ENCODE results near the gene MRPL40.

MRPL40 gene

DNA sequence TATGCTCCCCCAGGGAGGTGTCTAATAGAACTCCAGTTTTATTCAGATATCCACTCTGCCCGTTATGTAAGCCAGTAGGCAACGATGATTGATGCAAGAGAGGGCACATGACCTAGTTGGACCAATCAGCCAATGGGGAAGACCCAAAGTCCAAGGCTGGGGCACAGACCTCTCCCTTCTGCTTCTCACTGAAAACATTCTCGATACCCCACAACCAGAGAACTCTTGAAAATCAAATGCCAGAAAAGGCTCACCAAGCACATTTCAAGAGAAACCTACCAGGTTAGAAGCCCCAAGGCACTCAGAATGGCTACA lies 8.2 kb upstream of the MRPL40 start:
- H3K9ac ChIP-seq (ENCODE audit: low read length) = no peak overlapping the region
- peaks cover 10% of the 10 kb centered on the region; the same call in 1 of the 2 replicates for H3K36me3 ChIP-seq (replicated peaks; ENCODE audit: insufficient read depth, low read length)
- no peak overlapping the region for H2AFZ ChIP-seq (ENCODE audit: low read length)
- peak overlapping the region; percentile 13; the same call in 1 of the 2 replicates for H3K27ac ChIP-seq (ENCODE audit: low read length)
- H3K79me2 ChIP-seq (ENCODE audit: low read length) = peaks cover 94% of the 10 kb centered on the region
- no peak overlapping the region for H3K4me3 ChIP-seq (ENCODE audit: low read length)
- H3K9me2 ChIP-seq (replicated peaks; ENCODE audit: insufficient read depth, low read length) = no peaks in the 10 kb centered on the region
- peaks cover 38% of the 10 kb centered on the region for H3F3A ChIP-seq (ENCODE audit: insufficient read depth, low read length)
- TF ChIP-seq EZH2 (optimal IDR thresholded peaks at IDR 0.05; ENCODE audit: low read depth, low read length) = no peak
- TF ChIP-seq CTCF (IDR thresholded peaks at IDR 0.05; ENCODE audit: low read length) = no peak
- no peak for TF ChIP-seq EZH2phosphoT487 (IDR thresholded peaks at IDR 0.05; ENCODE audit: low read length)
- H3K4me1 ChIP-seq (ENCODE audit: low read length) = peaks cover 73% of the 10 kb centered on the region
- no peaks in the 10 kb centered on the region for H3K27me3 ChIP-seq (replicated peaks; ENCODE audit: insufficient read depth, low read length)
- H3K4me2 ChIP-seq (ENCODE audit: low read depth, low read length) = no peak overlapping the region
- H3K9me3 ChIP-seq (replicated peaks; ENCODE audit: insufficient read depth, low read length) = no peaks in the 10 kb centered on the region
- DNase-seq = no peak
- peaks cover 24% of the 10 kb centered on the region; the same call in 1 of the 2 replicates for H4K20me1 ChIP-seq (ENCODE audit: insufficient read depth, low read length)

DNA sequence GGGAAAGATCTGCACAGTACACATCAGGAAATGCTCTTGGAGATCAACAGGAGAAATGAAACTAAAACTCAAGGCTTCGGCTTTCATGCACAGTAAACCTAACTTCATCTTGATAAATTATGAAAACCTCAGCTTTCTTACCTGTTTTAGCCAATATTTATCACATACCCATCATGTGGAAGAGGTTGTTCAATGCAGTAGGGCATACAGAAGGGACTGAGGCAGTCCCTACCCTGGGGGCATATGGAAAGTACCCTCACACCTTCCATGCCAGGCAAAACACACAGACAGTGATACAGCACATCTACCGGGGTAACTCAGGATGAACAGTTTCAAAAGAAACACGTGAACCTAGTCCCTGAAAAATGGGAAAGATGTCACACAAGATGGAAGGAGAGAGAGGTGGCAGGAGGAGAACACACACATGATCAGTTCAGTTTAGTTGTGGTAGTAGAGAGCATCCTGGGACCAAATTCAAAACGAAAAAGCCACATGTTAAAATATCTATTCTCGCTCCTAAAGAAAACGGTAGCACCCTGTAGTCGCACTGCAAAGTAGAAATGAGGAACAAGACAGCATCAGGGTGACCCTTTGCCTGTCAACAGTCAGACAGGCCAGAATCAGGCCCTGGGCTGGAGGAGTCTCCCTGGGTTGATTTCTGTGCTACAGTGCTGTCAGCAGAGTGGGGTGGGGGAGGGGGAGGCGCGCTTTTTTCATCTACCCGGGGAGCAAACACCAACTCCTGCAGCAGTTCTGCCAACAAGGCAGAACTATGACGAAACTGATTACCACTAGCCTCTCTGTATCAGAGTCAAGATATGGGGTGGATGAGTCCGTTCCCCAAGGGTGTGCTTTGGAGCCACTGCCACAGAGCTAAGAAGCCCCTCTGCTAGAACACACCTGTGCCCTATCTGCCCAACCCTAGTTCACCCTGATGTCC lies 2.1 kb upstream of the MRPL40 start:
- Histone ChIP-seq H3K4me2 (ENCODE audit: low read depth, low read length) (peak overlapping the region; percentile 87), H3K9me2 (replicated peaks; ENCODE audit: insufficient read depth, low read length) (no peaks in the 10 kb centered on the region), H3K79me2 (ENCODE audit: low read length) (peaks cover 75% of the 10 kb centered on the region), H3K4me3 (ENCODE audit: low read length) (peak overlapping the region; percentile 94), H2AFZ (ENCODE audit: low read length) (no peak overlapping the region), H3K27me3 (replicated peaks; ENCODE audit: insufficient read depth, low read length) (no peaks in the 10 kb centered on the region), H3K36me3 (replicated peaks; ENCODE audit: insufficient read depth, low read length) (peaks cover 7% of the 10 kb centered on the region; the same call in 1 of the 2 replicates), H3K9me3 (replicated peaks; ENCODE audit: insufficient read depth, low read length) (no peaks in the 10 kb centered on the region), H3F3A (ENCODE audit: insufficient read depth, low read length) (peaks cover 18% of the 10 kb centered on the region), H4K20me1 (ENCODE audit: insufficient read depth, low read length) (peaks cover 18% of the 10 kb centered on the region; the same call in 1 of the 2 replicates), H3K9ac (ENCODE audit: low read length) (peak overlapping the region; percentile 99), H3K27ac (ENCODE audit: low read length) (peak overlapping the region; percentile 94), H3K4me1 (ENCODE audit: low read length) (peaks cover 30% of the 10 kb centered on the region)
- DNase-seq = peak; percentile 86
- TF ChIP-seq CTCF (IDR thresholded peaks at IDR 0.05; ENCODE audit: low read length) (no peak), EZH2 (optimal IDR thresholded peaks at IDR 0.05; ENCODE audit: low read depth, low read length) (no peak), EZH2phosphoT487 (IDR thresholded peaks at IDR 0.05; ENCODE audit: low read length) (no peak)

DNA sequence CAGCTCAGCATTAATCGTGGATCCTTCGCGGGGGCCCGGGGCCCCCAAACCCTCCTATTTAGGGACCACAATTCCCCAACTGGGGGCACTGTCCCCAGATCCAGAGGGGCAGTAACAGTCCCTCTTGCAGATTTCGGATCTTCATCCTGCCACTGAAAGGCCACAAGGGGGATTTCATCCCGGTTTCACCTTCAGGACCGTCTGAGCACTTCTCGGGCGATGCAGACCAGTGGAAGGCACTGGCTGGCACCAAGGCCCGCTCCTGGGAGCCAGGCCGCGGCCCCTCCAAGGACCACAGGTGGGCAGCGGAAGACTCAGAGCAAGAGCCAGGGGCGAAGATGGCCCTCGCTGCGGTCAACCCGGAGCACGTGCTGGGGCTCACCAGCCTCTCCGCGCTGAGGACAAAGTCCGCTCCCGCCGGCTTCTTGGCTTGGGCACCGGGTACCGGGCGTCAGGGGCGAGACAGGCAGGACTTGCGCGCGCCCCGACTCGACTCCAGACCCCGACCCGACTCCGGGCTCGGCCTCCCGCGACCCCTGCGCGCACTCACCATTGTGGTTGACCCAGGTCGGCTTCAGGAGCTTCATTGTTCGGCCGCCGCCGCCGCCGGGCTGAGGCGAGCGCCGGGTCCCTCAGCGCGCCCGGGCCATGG lies 1.3 kb upstream of the MRPL40 start:
- Histone ChIP-seq H3K36me3 (replicated peaks; ENCODE audit: insufficient read depth, low read length) (0 out of 2 replicates have a peak, but pooled peaks cover 7% of the 10 kb centered on the region), H3F3A (ENCODE audit: insufficient read depth, low read length) (peaks cover 18% of the 10 kb centered on the region), H3K27me3 (replicated peaks; ENCODE audit: insufficient read depth, low read length) (no peaks in the 10 kb centered on the region), H2AFZ (ENCODE audit: low read length) (no peak overlapping the region), H3K4me2 (ENCODE audit: low read depth, low read length) (peak overlapping the region; percentile 87), H3K79me2 (ENCODE audit: low read length) (peaks cover 67% of the 10 kb centered on the region), H3K9me2 (replicated peaks; ENCODE audit: insufficient read depth, low read length) (no peaks in the 10 kb centered on the region), H3K9me3 (replicated peaks; ENCODE audit: insufficient read depth, low read length) (no peaks in the 10 kb centered on the region), H3K27ac (ENCODE audit: low read length) (peak overlapping the region; percentile 94), H3K9ac (ENCODE audit: low read length) (peak overlapping the region; percentile 99), H4K20me1 (ENCODE audit: insufficient read depth, low read length) (peaks cover 18% of the 10 kb centered on the region; the same call in 1 of the 2 replicates), H3K4me3 (ENCODE audit: low read length) (peak overlapping the region; percentile 94), H3K4me1 (ENCODE audit: low read length) (peaks cover 27% of the 10 kb centered on the region)
- peak; percentile 47 for DNase-seq
- TF ChIP-seq EZH2 (optimal IDR thresholded peaks at IDR 0.05; ENCODE audit: low read depth, low read length) = no peak
- peak; percentile 24; the same call in 1 of the 2 replicates for TF ChIP-seq CTCF (IDR thresholded peaks at IDR 0.05; ENCODE audit: low read length)

All from MM.1S (cell line).